H9 (cell line): ENCODE results near the gene APOL6. TPM values are rescaled to one million over a fixed set of nuclear protein-coding genes. Genes with fewer than 3 reads are reported as not detected.

Experiments used
- DNase-seq: peaks from one replicate; pipeline ENCODE4 v3.0.0-alpha.2; 2017
- H2AFZ ChIP-seq: one replicate; pipeline ENCODE4 v1.6.1; 2013; ENCODE audit warnings: mild to moderate bottlenecking, low read length, control low read depth, moderate library complexity
- H2AK5ac ChIP-seq: 2 replicates; pipeline ENCODE4 v1.6.1; 2013; ENCODE audit warnings: low read length, control low read depth, mixed read lengths; ENCODE audit not compliant: insufficient read length
- H2BK120ac ChIP-seq: one replicate; pipeline ENCODE4 v1.6.1; 2013; ENCODE audit warnings: low read depth, mild to moderate bottlenecking, low read length, control low read depth, inconsistent platforms; ENCODE audit not compliant: poor library complexity, severe bottlenecking
- H2BK12ac ChIP-seq: 2 replicates; pipeline ENCODE4 v1.6.1; 2013; ENCODE audit warnings: low read length, control low read depth, mixed read lengths, low read depth; ENCODE audit not compliant: insufficient read length
- H2BK15ac ChIP-seq: 2 replicates; pipeline ENCODE4 v1.6.1; 2013; ENCODE audit warnings: low read depth, low read length, control low read depth
- H2BK20ac ChIP-seq: one replicate; pipeline ENCODE4 v1.6.1; 2013; ENCODE audit warnings: low read depth, mild to moderate bottlenecking, low read length, control low read depth, inconsistent platforms; ENCODE audit not compliant: poor library complexity, severe bottlenecking
- H2BK5ac ChIP-seq: 2 replicates; pipeline ENCODE4 v1.6.1; 2013; ENCODE audit warnings: low read length, control low read depth, mixed read lengths; ENCODE audit not compliant: insufficient read length
- H3K14ac ChIP-seq: 2 replicates; pipeline ENCODE4 v1.6.1; 2013; ENCODE audit warnings: low read length, control low read depth; ENCODE audit not compliant: insufficient read depth
- H3K18ac ChIP-seq: 2 replicates; pipeline ENCODE4 v1.6.1; 2013; ENCODE audit warnings: low read depth, mild to moderate bottlenecking, mixed read lengths, low read length, control low read depth; ENCODE audit not compliant: insufficient read length
- H3K23ac ChIP-seq: 2 replicates; pipeline ENCODE4 v1.6.1; 2013; ENCODE audit warnings: low read length, control low read depth, mixed read lengths, low read depth; ENCODE audit not compliant: insufficient read length
- H3K23me2 ChIP-seq: 2 replicates; pipeline ENCODE4 v1.6.1; 2013; ENCODE audit warnings: low read depth, mild to moderate bottlenecking, mixed read lengths, low read length, control low read depth; ENCODE audit not compliant: insufficient read length, poor library complexity, severe bottlenecking
- H3K27ac ChIP-seq: 2 replicates; pipeline ENCODE4 v1.5.1; 2013; ENCODE audit warnings: low read length, control low read depth, mixed read lengths, low read depth; ENCODE audit not compliant: insufficient read length
- H3K27me3 ChIP-seq: 2 replicates; pipeline ENCODE4 v1.6.1; 2013; ENCODE audit warnings: low read length, control low read depth, inconsistent platforms; ENCODE audit not compliant: insufficient read depth
- H3K4ac ChIP-seq: 2 replicates; pipeline ENCODE4 v1.6.1; 2013; ENCODE audit warnings: low read depth, mild to moderate bottlenecking, control low read depth, inconsistent platforms, low read length, moderate library complexity
- H3K4me1 ChIP-seq: 2 replicates; pipeline ENCODE4 v1.6.1; 2013; ENCODE audit warnings: low read length, control low read depth, inconsistent platforms; ENCODE audit not compliant: insufficient read depth
- H3K4me2 ChIP-seq: 2 replicates; pipeline ENCODE4 v1.6.1; 2013; ENCODE audit warnings: low read length, control low read depth, mixed read lengths; ENCODE audit not compliant: insufficient read length, insufficient read depth
- H3K56ac ChIP-seq: 2 replicates; pipeline ENCODE4 v1.6.1; 2013; ENCODE audit warnings: low read depth, mild to moderate bottlenecking, mixed read lengths, low read length, control low read depth; ENCODE audit not compliant: insufficient read length
- H3K79me1 ChIP-seq: 2 replicates; pipeline ENCODE4 v1.6.1; 2013; ENCODE audit warnings: low read depth, mild to moderate bottlenecking, moderate library complexity, low read length, control low read depth, inconsistent platforms; ENCODE audit not compliant: insufficient read depth, poor library complexity, severe bottlenecking
- H3K79me2 ChIP-seq: 2 replicates; pipeline ENCODE4 v1.6.1; 2013; ENCODE audit warnings: low read length, control low read depth, inconsistent platforms; ENCODE audit not compliant: insufficient read depth
- H3K9ac ChIP-seq: 2 replicates; pipeline ENCODE4 v1.6.1; 2013; ENCODE audit warnings: low read length, control low read depth, mixed read lengths; ENCODE audit not compliant: insufficient read length; ENCODE audit errors: extremely low read depth
- H3K9me3 ChIP-seq: one replicate; pipeline ENCODE4 v1.6.1; 2013; ENCODE audit warnings: low read depth, low read length, inconsistent platforms; ENCODE audit not compliant: control insufficient read depth
- H3T11ph ChIP-seq: one replicate; pipeline ENCODE4 v1.6.1; 2013; ENCODE audit warnings: mild to moderate bottlenecking, low read length, control low read depth, inconsistent platforms
- H4K20me1 ChIP-seq: one replicate; pipeline ENCODE4 v1.6.1; 2013; ENCODE audit not compliant: control insufficient read depth, insufficient read length, insufficient read depth
- H4K5ac ChIP-seq: 2 replicates; pipeline ENCODE4 v1.6.1; 2013; ENCODE audit warnings: low read depth, mild to moderate bottlenecking, mixed read lengths, low read length, control low read depth; ENCODE audit not compliant: insufficient read length
- H4K8ac ChIP-seq: replicated peaks from 2 replicates; pipeline ENCODE4 v1.6.1; 2013; ENCODE audit warnings: low read length, control low read depth, mixed read lengths, low read depth; ENCODE audit not compliant: insufficient read length
- H4K91ac ChIP-seq: 2 replicates; pipeline ENCODE4 v1.6.1; 2013; ENCODE audit warnings: low read depth, mild to moderate bottlenecking, moderate library complexity, mixed read lengths, low read length, control low read depth; ENCODE audit not compliant: insufficient read length
- H3K27ac Mint-ChIP-seq, 3 experiments: 2 replicates in 2 of 3; 3 replicates in 1 of 3; pipeline ENCODE4 v1.8.0; 2020 to 2021; ENCODE audit warnings: mixed read lengths in 3 of 3, mild to moderate bottlenecking in 1 of 3, moderate library complexity in 1 of 3
- H3K27me3 Mint-ChIP-seq: 2 replicates; pipeline ENCODE4 v1.8.0; 2021; ENCODE audit warnings: low read depth, mild to moderate bottlenecking, moderate library complexity, mixed read lengths
- H3K36me3 Mint-ChIP-seq, 3 experiments: 2 replicates in 2 of 3; 3 replicates in 1 of 3; pipeline ENCODE4 v1.8.0; 2020 to 2021; ENCODE audit warnings: low read depth in 3 of 3, mixed read lengths in 3 of 3; ENCODE audit not compliant: insufficient read depth in 1 of 3
- H3K4me1 Mint-ChIP-seq, 2 experiments: 2 replicates each; pipeline ENCODE4 v1.8.0; 2020; ENCODE audit warnings: mixed read lengths in 2 of 2
- H3K4me3 Mint-ChIP-seq, 2 experiments: 2 replicates in 1 of 2; 3 replicates in 1 of 2; pipeline ENCODE4 v1.8.0; 2020 to 2021; ENCODE audit warnings: mild to moderate bottlenecking in 2 of 2, mixed read lengths in 2 of 2, moderate library complexity in 1 of 2
- H3K9me3 Mint-ChIP-seq, 2 experiments: 2 replicates in 1 of 2; 3 replicates in 1 of 2; pipeline ENCODE4 v1.8.0; 2020; ENCODE audit warnings: mild to moderate bottlenecking in 2 of 2, mixed read lengths in 2 of 2, moderate library complexity in 1 of 2
- CTCF ChIP-seq: fragments of 200-600 bp; sonication (generic); conservative IDR thresholded peaks from 3 replicates; pipeline ENCODE4 v1.8.0; 2021; ENCODE audit warnings: antibody characterized with exemption, mild to moderate bottlenecking
- WGBS: extraction: QIAGEN DNeasy Blood & Tissue Kit; methylation state at CpG from one replicate; pipeline ENCODE4 v1.1.7; 2013; ENCODE audit warnings: missing lambda C conversion rate, low lambda C conversion rate, mixed read lengths; ENCODE audit not compliant: insufficient read length; ENCODE audit errors: extremely low coverage; 5-methylcytosine and 5-hydroxymethylcytosine counted together
- total RNA-seq: library from RNA; stranded (reverse); gene quantifications from 2 replicates; pipeline ENCODE4 v1.2.1, GENCODE V29; 2021

APOL6 gene
- total RNA-seq, 1 experiment from 2014 or later = 0.07 TPM

- H2BK5ac ChIP-seq = no peak overlapping the region
- peaks cover 37 to 43% of the 10 kb centered on the region in 2 experiments for H3K4me1 Mint-ChIP-seq
- WGBS = no CpG with 5 or more reads among the region's 2 CpGs
- no peak overlapping the region for H2BK12ac ChIP-seq
- no peak overlapping the region for H4K91ac ChIP-seq
- TF ChIP-seq CTCF = no peak
- no peak overlapping the region for H3K56ac ChIP-seq
- no peak overlapping the region for H3K18ac ChIP-seq
- peaks cover 2% of the 10 kb centered on the region; the same call in 1 of the 2 replicates for H3K4me1 ChIP-seq
- H4K8ac ChIP-seq = no peak overlapping the region
- H3K4me3 Mint-ChIP-seq = no peak overlapping the region
- H3K36me3 Mint-ChIP-seq = no peaks in the 10 kb centered on the region
- H2BK15ac ChIP-seq = no peak overlapping the region
- H3K23me2 ChIP-seq = no peaks in the 10 kb centered on the region
- H3K23ac ChIP-seq = no peak overlapping the region
- peaks cover 2% of the 10 kb centered on the region for H3K27me3 Mint-ChIP-seq
- H2AK5ac ChIP-seq = no peak overlapping the region
- no peak overlapping the region for H3K4me2 ChIP-seq
- no peak overlapping the region for H3K9ac ChIP-seq
- no peak overlapping the region for H3K14ac ChIP-seq
- no peaks in the 10 kb centered on the region for H3K79me1 ChIP-seq
- no peaks in the 10 kb centered on the region for H3K9me3 Mint-ChIP-seq
- no peak overlapping the region for H2AFZ ChIP-seq
- H2BK20ac ChIP-seq = no peak overlapping the region
- no peak overlapping the region for H3K27ac Mint-ChIP-seq
- H3K4ac ChIP-seq = no peak overlapping the region
- DNase-seq = no peak
- H3K9me3 ChIP-seq = no peaks in the 10 kb centered on the region
- no peaks in the 10 kb centered on the region for H4K20me1 ChIP-seq
- H2BK120ac ChIP-seq = no peak overlapping the region
- no peak overlapping the region for H3K27ac ChIP-seq
- H3T11ph ChIP-seq = no peak overlapping the region
- H3K27me3 ChIP-seq = no peaks in the 10 kb centered on the region
- H4K5ac ChIP-seq = no peak overlapping the region
- H3K79me2 ChIP-seq = no peaks in the 10 kb centered on the region
These were observed 5.9 kb upstream of the APOL6 start for GRCh38 chr22:35642305-35642741.
